Activated CD4-positive, alpha-beta memory T cell treated with anti-CD3 and anti-CD28 coated beads for 36 hours (primary cell): ENCODE results near the gene CA10. TPM values are rescaled to one million over a fixed set of nuclear protein-coding genes. Genes with fewer than 3 reads are reported as not detected.

Experiments
- CTCF ChIA-PET: fragments of 350-600 bp; sonication (Branson Sonifier 250); formaldehyde crosslinking; loops from one replicate; lab custom pipeline; 2021; ENCODE audit warnings: antibody characterized with exemption, inconsistent platforms; lab: Charles Lee
- POLR2A ChIA-PET: fragments of 350-600 bp; sonication (Branson Sonifier 250); formaldehyde crosslinking; loops from one replicate; lab custom pipeline; 2021; ENCODE audit warnings: antibody characterized with exemption; lab: Charles Lee
- DNase-seq: peaks from one replicate; pipeline ENCODE4 v3.0.0-alpha.2; 2020
- H3K27ac Mint-ChIP-seq: one replicate; pipeline ENCODE4 v1.8.0; 2021; ENCODE audit warnings: mixed read lengths
- H3K27me3 Mint-ChIP-seq: one replicate; pipeline ENCODE4 v1.8.0; 2021; ENCODE audit warnings: mixed read lengths
- H3K36me3 Mint-ChIP-seq: one replicate; pipeline ENCODE4 v1.8.0; 2021; ENCODE audit warnings: mixed read lengths
- H3K4me1 Mint-ChIP-seq: one replicate; pipeline ENCODE4 v1.8.0; 2021; ENCODE audit warnings: low read depth, mixed read lengths
- H3K4me3 Mint-ChIP-seq: one replicate; pipeline ENCODE4 v1.8.0; 2021; ENCODE audit warnings: mild to moderate bottlenecking, mixed read lengths
- H3K9me3 Mint-ChIP-seq: one replicate; pipeline ENCODE4 v1.8.0; 2021; ENCODE audit warnings: mixed read lengths
- intact Hi-C: fragments of 100-400 bp; cut with micrococcal nuclease; formaldehyde crosslinking; loops from one replicate; pipeline ENCODE4 v1.15.1; 2023
- total RNA-seq, 2 experiments: library from RNA; stranded (reverse); gene quantifications; one replicate each; pipeline ENCODE4 v1.2.3, GENCODE V29; 2021

CA10 gene
- not detected for total RNA-seq

- Mint-ChIP-seq H3K27ac (no peak within 1 kb of the TSS), H3K4me3 (no peak within 1 kb of the TSS), H3K4me1 (peaks cover 6% of the 10 kb centered on the region), H3K36me3 (no peaks in the 10 kb centered on the region), H3K27me3 (peaks cover 52% of the 10 kb centered on the region), H3K9me3 (no peaks in the 10 kb centered on the region)
- DNase-seq: no peak
- intact Hi-C loops: no loop called here
- CTCF ChIA-PET: no interaction called here
- POLR2A ChIA-PET: no interaction called here
Observed at GRCh38 chr17:52158450-52159042, at the start of gene CA10. CA10 (minus strand) TSS chr17:52158714.

- H3K27ac Mint-ChIP-seq: no peak overlapping the region
- H3K27me3 Mint-ChIP-seq: no peaks in the 10 kb centered on the region
- H3K36me3 Mint-ChIP-seq: no peaks in the 10 kb centered on the region
- peaks cover 2% of the 10 kb centered on the region for H3K9me3 Mint-ChIP-seq
- H3K4me1 Mint-ChIP-seq: no peaks in the 10 kb centered on the region
- POLR2A ChIA-PET: no interaction called here
- no peak for DNase-seq
- CTCF ChIA-PET: no interaction called here
- H3K4me3 Mint-ChIP-seq: no peak overlapping the region
- intact Hi-C loops: no loop called here
Observed at GRCh38 chr17:52207796-52208195, 49.3 kb upstream of the CA10 start.

GRCh38 chr17:52202520-52203080 lies 44.1 kb upstream of the CA10 start:
- Mint-ChIP-seq H3K9me3 (no peaks in the 10 kb centered on the region), H3K4me3 (no peak overlapping the region), H3K27me3 (no peaks in the 10 kb centered on the region), H3K4me1 (no peaks in the 10 kb centered on the region), H3K36me3 (no peaks in the 10 kb centered on the region), H3K27ac (no peak overlapping the region)
- ChIA-PET CTCF (no interaction called here), POLR2A (no interaction called here)
- intact Hi-C loops: no loop called here
- DNase-seq: no peak

DNA sequence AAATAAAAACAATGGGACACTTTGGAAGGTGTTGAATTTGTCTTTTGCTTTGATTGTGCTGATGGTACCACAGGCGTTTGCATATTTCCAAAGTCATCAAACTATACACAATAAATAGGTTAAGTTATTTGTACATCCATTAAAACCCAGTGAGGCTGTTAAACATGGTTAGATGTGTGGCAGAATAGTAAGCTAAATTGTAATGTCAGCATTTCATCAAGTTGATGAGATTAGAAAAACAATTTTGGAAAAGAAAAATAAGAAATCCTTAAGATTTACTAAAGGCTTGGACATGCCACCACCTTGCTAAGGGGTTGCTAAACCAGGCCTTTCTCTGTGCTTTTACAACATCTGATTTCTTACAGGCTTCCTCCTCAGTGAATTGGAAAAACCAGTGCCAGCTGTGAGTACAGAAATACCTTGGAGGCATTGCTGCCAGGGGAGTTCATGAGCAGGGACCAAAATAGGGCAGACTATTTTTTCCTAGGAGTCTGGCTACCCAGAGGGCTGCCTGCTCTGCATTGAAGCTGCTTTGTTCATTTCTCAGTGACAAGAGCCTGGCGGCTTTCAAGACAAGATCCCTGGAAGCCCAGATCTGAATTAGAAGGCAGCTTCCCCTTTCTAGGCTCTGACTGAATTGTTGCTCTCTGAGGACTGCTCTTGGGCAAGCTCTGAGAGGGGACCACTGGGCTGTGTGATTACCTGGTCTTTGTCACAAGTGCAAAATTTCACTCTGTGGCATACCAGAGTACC lies 43.4 kb upstream of the CA10 start:
- CTCF ChIA-PET: no interaction called here
- POLR2A ChIA-PET: no interaction called here
- intact Hi-C loops: no loop called here
- Mint-ChIP-seq H3K27me3 (peaks cover 2% of the 10 kb centered on the region), H3K4me3 (no peak overlapping the region), H3K27ac (no peak overlapping the region), H3K4me1 (no peaks in the 10 kb centered on the region), H3K9me3 (no peaks in the 10 kb centered on the region), H3K36me3 (no peaks in the 10 kb centered on the region)
- DNase-seq: no peak

DNA sequence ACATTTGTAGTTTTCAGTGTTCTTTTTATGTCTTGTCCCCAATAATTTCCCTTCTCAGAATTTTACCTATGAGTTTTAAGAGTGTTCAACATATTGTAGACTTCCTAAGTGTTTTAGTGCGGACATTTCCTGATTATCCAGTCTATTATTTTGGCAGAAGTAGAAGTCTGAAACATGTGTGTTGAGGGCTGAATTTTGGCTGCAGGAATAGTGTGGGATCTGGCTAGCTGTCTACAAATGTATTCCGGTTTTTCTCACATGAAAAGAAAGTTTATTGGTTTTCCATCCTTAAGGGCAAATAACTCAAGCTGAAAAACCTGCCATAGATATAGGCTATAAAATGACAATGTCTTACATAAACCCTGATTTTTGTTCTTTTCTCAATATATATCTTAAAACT lies 33.0 kb upstream of the CA10 start:
- Mint-ChIP-seq H3K9me3 (no peaks in the 10 kb centered on the region), H3K27ac (no peak overlapping the region), H3K36me3 (no peaks in the 10 kb centered on the region), H3K4me3 (no peak overlapping the region), H3K4me1 (no peaks in the 10 kb centered on the region), H3K27me3 (peaks cover 3% of the 10 kb centered on the region)
- DNase-seq: no peak
- intact Hi-C loops: no loop called here
- POLR2A ChIA-PET: no interaction called here
- CTCF ChIA-PET: no interaction called here

GRCh38 chr17:52181782-52182181 lies 23.3 kb upstream of the CA10 start:
- intact Hi-C loops: no loop called here
- H3K4me1 Mint-ChIP-seq: no peaks in the 10 kb centered on the region
- H3K27ac Mint-ChIP-seq: no peak overlapping the region
- ChIA-PET POLR2A (no interaction called here), CTCF (no interaction called here)
- no peaks in the 10 kb centered on the region for H3K9me3 Mint-ChIP-seq
- H3K36me3 Mint-ChIP-seq: no peaks in the 10 kb centered on the region
- H3K4me3 Mint-ChIP-seq: no peak overlapping the region
- peaks cover 7% of the 10 kb centered on the region for H3K27me3 Mint-ChIP-seq
- DNase-seq: no peak

DNA sequence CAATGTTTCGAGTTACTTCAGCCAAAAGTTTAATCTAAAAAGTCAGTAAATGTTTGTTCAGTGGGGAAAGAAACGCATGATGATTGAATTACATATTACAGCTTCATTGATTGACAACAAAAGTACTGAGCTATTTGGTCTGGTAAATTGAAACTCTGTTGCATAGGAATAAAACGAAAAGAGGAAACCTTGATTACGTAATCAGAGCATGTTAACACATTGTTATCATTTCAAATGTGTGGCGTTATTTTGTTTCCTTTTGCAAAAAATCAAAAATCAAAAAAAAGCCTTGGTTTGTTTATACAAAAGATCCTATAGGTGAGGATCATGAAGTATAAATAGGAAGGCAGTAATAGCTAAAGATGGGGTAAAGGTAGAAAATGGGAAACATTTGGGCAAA lies 19.5 kb upstream of the CA10 start:
- POLR2A ChIA-PET: no interaction called here
- Mint-ChIP-seq H3K27me3 (peaks cover 6% of the 10 kb centered on the region), H3K36me3 (no peaks in the 10 kb centered on the region), H3K27ac (no peak overlapping the region), H3K4me1 (no peaks in the 10 kb centered on the region), H3K4me3 (no peak overlapping the region), H3K9me3 (no peaks in the 10 kb centered on the region)
- CTCF ChIA-PET: no interaction called here
- no peak for DNase-seq
- intact Hi-C loops: no loop called here

DNA sequence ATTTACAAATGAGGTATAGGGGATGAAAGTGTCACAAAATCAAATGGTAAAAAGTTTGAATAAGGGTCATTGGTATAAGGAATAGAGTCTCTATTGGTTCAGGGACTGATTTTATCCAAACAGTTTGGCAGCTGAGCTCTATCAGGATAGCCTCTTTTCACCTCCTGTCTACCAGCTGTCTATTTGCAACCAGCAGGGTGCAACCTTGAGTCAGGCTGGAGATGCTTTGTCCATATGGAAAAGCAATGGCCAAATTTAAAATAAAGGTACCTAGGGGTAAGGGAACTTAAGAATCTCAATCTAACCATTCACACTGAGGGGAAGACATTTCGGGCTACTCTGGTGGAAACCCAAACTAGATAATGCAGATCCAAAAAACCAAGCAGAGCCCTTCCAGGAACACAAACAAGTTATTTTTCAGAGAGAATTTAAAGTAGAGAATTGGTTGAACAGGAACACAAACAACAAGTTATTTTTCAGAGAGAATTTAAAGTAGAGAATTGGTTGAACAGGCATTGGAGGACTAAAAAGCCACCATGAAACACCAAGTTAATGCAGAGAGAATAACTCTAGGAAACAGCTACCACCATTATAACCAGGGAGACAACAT lies 12.6 kb upstream of the CA10 start:
- POLR2A ChIA-PET: no interaction called here
- CTCF ChIA-PET: no interaction called here
- no peak for DNase-seq
- intact Hi-C loops: no loop called here
- no peaks in the 10 kb centered on the region for H3K36me3 Mint-ChIP-seq
- H3K27ac Mint-ChIP-seq: no peak overlapping the region
- H3K9me3 Mint-ChIP-seq: no peaks in the 10 kb centered on the region
- H3K27me3 Mint-ChIP-seq: no peaks in the 10 kb centered on the region
- H3K4me1 Mint-ChIP-seq: no peaks in the 10 kb centered on the region
- no peak overlapping the region for H3K4me3 Mint-ChIP-seq

- H3K9me3 Mint-ChIP-seq: no peaks in the 10 kb centered on the region
- CTCF ChIA-PET: no interaction called here
- intact Hi-C loops: no loop called here
- DNase-seq: no peak
- H3K27me3 Mint-ChIP-seq: peaks cover 46% of the 10 kb centered on the region
- no peaks in the 10 kb centered on the region for H3K36me3 Mint-ChIP-seq
- no peak overlapping the region for H3K27ac Mint-ChIP-seq
- H3K4me3 Mint-ChIP-seq: no peak overlapping the region
- POLR2A ChIA-PET: no interaction called here
- peaks cover 6% of the 10 kb centered on the region for H3K4me1 Mint-ChIP-seq
Observed at GRCh38 chr17:52160136-52160567, 1.6 kb upstream of the CA10 start.

GRCh38 chr17:52159246-52160135 lies 977 bp upstream of the CA10 start:
- intact Hi-C loops: no loop called here
- CTCF ChIA-PET: no interaction called here
- Mint-ChIP-seq H3K4me1 (peaks cover 6% of the 10 kb centered on the region), H3K27ac (no peak overlapping the region), H3K9me3 (no peaks in the 10 kb centered on the region), H3K4me3 (no peak overlapping the region), H3K27me3 (peaks cover 48% of the 10 kb centered on the region), H3K36me3 (no peaks in the 10 kb centered on the region)
- DNase-seq: no peak
- POLR2A ChIA-PET: no interaction called here

DNA sequence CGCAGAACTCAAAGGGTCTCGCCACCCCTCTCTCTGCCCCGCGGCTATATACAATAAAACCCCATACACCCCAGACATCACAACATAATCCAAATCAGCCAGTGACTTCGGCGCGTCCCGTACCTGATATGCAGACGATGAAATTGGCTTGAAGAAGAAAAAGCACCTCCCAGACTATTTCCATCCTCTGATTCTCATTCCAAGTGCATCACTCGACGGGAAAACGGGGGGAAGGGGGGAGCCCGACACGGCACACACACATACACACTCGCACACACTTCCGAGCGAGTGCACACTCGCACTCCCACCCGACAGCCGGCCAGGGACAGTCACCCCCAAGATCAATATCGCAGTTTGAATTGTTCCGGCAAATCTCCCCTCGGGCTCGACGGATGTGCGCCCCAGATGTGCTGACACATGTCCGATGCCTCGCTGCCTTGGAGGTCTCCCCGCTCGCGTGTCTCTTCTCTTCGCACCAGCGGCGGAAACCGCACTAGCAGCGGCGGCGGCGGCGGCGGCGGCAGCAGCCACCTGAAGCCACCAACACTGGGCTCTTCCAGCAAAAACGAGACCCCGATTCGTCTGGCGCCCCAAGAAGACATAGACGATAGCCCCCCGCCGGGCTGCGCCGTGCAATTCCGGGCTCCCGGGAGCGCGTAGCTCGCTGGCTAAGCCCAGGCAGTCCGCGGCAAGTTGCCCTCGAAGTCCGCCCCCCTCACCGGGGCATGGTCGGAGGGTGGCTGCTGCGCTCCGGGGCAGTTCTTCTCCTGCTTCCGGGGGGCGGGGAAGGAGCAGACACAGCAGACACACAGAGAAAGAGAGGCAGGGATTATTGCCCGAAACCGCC lies 688 bp downstream of the CA10 start:
- H3K4me1 Mint-ChIP-seq: peaks cover 6% of the 10 kb centered on the region
- DNase-seq: peak; percentile 10
- intact Hi-C loops: no loop called here
- H3K36me3 Mint-ChIP-seq: no peaks in the 10 kb centered on the region
- H3K9me3 Mint-ChIP-seq: no peaks in the 10 kb centered on the region
- H3K27me3 Mint-ChIP-seq: peaks cover 52% of the 10 kb centered on the region
- H3K27ac Mint-ChIP-seq: no peak overlapping the region
- ChIA-PET CTCF (no interaction called here), POLR2A (no interaction called here)
- H3K4me3 Mint-ChIP-seq: no peak overlapping the region
